ENCODE results near the gene RPL13.

RPL13 gene

DNA sequence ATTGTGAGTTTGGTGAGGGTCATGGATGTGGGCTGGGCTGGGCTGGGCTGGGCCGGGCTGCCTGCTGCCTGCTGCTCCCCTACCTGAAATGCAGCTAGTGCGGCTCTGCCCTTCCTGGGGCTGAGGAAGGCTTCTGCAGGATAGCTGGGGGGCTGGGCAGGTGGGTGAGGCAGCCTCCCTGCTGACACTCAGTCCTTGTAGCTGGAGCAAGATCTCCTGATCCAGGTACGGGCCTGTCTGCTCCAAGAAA is 4.7 kb downstream of the RPL13 start:
- Histone ChIP-seq H3K4me3 (ENCODE audit: low read depth, low read length) (no peak overlapping the region), H3K9me3 (ENCODE audit: control insufficient read depth, insufficient read depth, low read depth, low read length) (no peaks in the 10 kb centered on the region), H3K4me1 (ENCODE audit: control insufficient read depth, insufficient read depth, low read length) (peaks cover 9% of the 10 kb centered on the region), H3K36me3 (ENCODE audit: control insufficient read depth in 2 of 2, insufficient read depth in 1 of 2, low read length in 2 of 2) (peaks cover 5 to 45% of the 10 kb centered on the region in 2 experiments; a peak in 2 of 3 replicates), H3K27ac (ENCODE audit: extremely low read depth, low read depth, low read length) (peak overlapping the region; percentile 67)
- POLR2A ChIA-PET: interaction anchor here (0.5 to 2.0 kb wide), 10 partner anchors 8 to 318 kb away, joined by 3 to 17 read pairs (median 6); partner anchors contain the start of gene SPATA2L
- TF ChIP-seq, protein P1, sequence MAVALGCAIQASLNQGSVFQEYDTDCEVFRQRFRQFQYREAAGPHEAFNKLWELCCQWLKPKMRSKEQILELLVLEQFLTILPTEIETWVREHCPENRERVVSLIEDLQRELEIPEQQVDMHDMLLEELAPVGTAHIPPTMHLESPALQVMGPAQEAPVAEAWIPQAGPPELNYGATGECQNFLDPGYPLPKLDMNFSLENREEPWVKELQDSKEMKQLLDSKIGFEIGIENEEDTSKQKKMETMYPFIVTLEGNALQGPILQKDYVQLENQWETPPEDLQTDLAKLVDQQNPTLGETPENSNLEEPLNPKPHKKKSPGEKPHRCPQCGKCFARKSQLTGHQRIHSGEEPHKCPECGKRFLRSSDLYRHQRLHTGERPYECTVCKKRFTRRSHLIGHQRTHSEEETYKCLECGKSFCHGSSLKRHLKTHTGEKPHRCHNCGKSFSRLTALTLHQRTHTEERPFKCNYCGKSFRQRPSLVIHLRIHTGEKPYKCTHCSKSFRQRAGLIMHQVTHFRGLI (tag by site-specific recombination; IDR thresholded peaks at IDR 0.05): peak; percentile 5; the same call in 1 of the 2 replicates
- TF ChIP-seq, protein P2, sequence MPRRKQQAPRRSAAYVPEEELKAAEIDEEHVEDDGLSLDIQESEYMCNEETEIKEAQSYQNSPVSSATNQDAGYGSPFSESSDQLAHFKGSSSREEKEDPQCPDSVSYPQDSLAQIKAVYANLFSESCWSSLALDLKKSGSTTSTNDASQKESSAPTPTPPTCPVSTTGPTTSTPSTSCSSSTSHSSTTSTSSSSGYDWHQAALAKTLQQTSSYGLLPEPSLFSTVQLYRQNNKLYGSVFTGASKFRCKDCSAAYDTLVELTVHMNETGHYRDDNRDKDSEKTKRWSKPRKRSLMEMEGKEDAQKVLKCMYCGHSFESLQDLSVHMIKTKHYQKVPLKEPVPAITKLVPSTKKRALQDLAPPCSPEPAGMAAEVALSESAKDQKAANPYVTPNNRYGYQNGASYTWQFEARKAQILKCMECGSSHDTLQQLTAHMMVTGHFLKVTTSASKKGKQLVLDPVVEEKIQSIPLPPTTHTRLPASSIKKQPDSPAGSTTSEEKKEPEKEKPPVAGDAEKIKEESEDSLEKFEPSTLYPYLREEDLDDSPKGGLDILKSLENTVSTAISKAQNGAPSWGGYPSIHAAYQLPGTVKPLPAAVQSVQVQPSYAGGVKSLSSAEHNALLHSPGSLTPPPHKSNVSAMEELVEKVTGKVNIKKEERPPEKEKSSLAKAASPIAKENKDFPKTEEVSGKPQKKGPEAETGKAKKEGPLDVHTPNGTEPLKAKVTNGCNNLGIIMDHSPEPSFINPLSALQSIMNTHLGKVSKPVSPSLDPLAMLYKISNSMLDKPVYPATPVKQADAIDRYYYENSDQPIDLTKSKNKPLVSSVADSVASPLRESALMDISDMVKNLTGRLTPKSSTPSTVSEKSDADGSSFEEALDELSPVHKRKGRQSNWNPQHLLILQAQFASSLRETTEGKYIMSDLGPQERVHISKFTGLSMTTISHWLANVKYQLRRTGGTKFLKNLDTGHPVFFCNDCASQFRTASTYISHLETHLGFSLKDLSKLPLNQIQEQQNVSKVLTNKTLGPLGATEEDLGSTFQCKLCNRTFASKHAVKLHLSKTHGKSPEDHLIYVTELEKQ (tag by site-specific recombination; IDR thresholded peaks at IDR 0.05; ENCODE audit: borderline replicate concordance): no peak
- TF ChIP-seq, protein P3, sequence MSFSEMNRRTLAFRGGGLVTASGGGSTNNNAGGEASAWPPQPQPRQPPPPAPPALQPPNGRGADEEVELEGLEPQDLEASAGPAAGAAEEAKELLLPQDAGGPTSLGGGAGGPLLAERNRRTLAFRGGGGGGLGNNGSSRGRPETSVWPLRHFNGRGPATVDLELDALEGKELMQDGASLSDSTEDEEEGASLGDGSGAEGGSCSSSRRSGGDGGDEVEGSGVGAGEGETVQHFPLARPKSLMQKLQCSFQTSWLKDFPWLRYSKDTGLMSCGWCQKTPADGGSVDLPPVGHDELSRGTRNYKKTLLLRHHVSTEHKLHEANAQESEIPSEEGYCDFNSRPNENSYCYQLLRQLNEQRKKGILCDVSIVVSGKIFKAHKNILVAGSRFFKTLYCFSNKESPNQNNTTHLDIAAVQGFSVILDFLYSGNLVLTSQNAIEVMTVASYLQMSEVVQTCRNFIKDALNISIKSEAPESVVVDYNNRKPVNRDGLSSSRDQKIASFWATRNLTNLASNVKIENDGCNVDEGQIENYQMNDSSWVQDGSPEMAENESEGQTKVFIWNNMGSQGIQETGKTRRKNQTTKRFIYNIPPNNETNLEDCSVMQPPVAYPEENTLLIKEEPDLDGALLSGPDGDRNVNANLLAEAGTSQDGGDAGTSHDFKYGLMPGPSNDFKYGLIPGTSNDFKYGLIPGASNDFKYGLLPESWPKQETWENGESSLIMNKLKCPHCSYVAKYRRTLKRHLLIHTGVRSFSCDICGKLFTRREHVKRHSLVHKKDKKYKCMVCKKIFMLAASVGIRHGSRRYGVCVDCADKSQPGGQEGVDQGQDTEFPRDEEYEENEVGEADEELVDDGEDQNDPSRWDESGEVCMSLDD (tag by site-specific recombination; IDR thresholded peaks at IDR 0.05): no peak
- no peak for TF ChIP-seq OVOL3 (tag by site-specific recombination; IDR thresholded peaks at IDR 0.05)
- peak; percentile 34 for TF ChIP-seq KLF1 (tag by site-specific recombination; IDR thresholded peaks at IDR 0.05)
- TF ChIP-seq, protein P4, sequence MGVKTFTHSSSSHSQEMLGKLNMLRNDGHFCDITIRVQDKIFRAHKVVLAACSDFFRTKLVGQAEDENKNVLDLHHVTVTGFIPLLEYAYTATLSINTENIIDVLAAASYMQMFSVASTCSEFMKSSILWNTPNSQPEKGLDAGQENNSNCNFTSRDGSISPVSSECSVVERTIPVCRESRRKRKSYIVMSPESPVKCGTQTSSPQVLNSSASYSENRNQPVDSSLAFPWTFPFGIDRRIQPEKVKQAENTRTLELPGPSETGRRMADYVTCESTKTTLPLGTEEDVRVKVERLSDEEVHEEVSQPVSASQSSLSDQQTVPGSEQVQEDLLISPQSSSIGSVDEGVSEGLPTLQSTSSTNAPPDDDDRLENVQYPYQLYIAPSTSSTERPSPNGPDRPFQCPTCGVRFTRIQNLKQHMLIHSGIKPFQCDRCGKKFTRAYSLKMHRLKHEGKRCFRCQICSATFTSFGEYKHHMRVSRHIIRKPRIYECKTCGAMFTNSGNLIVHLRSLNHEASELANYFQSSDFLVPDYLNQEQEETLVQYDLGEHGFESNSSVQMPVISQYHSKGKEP (tag by site-specific recombination; IDR thresholded peaks at IDR 0.05): peak; percentile 50
- peak; percentile 83 for TF ChIP-seq ZBTB8A (tag by site-specific recombination; IDR thresholded peaks at IDR 0.05)
- TF ChIP-seq, protein P5, sequence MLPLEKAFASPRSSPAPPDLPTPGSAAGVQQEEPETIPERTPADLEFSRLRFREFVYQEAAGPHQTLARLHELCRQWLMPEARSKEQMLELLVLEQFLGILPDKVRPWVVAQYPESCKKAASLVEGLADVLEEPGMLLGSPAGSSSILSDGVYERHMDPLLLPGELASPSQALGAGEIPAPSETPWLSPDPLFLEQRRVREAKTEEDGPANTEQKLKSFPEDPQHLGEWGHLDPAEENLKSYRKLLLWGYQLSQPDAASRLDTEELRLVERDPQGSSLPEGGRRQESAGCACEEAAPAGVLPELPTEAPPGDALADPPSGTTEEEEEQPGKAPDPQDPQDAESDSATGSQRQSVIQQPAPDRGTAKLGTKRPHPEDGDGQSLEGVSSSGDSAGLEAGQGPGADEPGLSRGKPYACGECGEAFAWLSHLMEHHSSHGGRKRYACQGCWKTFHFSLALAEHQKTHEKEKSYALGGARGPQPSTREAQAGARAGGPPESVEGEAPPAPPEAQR (tag by site-specific recombination; IDR thresholded peaks at IDR 0.05): no peak
- TF ChIP-seq, protein P6, sequence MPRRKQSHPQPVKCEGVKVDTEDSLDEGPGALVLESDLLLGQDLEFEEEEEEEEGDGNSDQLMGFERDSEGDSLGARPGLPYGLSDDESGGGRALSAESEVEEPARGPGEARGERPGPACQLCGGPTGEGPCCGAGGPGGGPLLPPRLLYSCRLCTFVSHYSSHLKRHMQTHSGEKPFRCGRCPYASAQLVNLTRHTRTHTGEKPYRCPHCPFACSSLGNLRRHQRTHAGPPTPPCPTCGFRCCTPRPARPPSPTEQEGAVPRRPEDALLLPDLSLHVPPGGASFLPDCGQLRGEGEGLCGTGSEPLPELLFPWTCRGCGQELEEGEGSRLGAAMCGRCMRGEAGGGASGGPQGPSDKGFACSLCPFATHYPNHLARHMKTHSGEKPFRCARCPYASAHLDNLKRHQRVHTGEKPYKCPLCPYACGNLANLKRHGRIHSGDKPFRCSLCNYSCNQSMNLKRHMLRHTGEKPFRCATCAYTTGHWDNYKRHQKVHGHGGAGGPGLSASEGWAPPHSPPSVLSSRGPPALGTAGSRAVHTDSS (tag by site-specific recombination; IDR thresholded peaks at IDR 0.05): 0 out of 2 replicates have a peak, but pooled peaks have one; percentile 43
- TF ChIP-seq ZNF596 (tag by site-specific recombination; IDR thresholded peaks at IDR 0.05): no peak
- TF ChIP-seq ZNF23 (tag by site-specific recombination; IDR thresholded peaks at IDR 0.05; ENCODE audit: borderline replicate concordance): no peak
- peak; percentile 69; the same call in 1 of the 2 replicates for TF ChIP-seq KLF8 (tag by site-specific recombination; IDR thresholded peaks at IDR 0.05)
- peak; percentile 28; the same call in 1 of the 2 replicates for TF ChIP-seq IKZF3 (tag by site-specific recombination; IDR thresholded peaks at IDR 0.05)
- TF ChIP-seq, protein P7, sequence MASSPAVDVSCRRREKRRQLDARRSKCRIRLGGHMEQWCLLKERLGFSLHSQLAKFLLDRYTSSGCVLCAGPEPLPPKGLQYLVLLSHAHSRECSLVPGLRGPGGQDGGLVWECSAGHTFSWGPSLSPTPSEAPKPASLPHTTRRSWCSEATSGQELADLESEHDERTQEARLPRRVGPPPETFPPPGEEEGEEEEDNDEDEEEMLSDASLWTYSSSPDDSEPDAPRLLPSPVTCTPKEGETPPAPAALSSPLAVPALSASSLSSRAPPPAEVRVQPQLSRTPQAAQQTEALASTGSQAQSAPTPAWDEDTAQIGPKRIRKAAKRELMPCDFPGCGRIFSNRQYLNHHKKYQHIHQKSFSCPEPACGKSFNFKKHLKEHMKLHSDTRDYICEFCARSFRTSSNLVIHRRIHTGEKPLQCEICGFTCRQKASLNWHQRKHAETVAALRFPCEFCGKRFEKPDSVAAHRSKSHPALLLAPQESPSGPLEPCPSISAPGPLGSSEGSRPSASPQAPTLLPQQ (tag by site-specific recombination; IDR thresholded peaks at IDR 0.05): no peak
- no peak for TF ChIP-seq ZNF211 (tag by site-specific recombination; IDR thresholded peaks at IDR 0.05; ENCODE audit: low read depth)
- no peak for TF ChIP-seq ZIC2 (tag by site-specific recombination; IDR thresholded peaks at IDR 0.05)
- no peak for TF ChIP-seq ZNF837 (tag by site-specific recombination; IDR thresholded peaks at IDR 0.05)
- CTCF ChIA-PET: interaction anchor here (0.6 to 3.1 kb wide), 5 partner anchors 39 to 454 kb away, joined by 3 to 20 read pairs (median 4); no protein-coding TSS in a partner anchor
